GM19240 (cell line): ENCODE data around the gene TBC1D22A.

ENCODE experiments used
- DNase-seq: peaks from one replicate; pipeline ENCODE4 v3.0.0; 2011; ENCODE audit warnings: low spot score; ENCODE audit not compliant: insufficient read length

The TBC1D22A gene

DNA sequence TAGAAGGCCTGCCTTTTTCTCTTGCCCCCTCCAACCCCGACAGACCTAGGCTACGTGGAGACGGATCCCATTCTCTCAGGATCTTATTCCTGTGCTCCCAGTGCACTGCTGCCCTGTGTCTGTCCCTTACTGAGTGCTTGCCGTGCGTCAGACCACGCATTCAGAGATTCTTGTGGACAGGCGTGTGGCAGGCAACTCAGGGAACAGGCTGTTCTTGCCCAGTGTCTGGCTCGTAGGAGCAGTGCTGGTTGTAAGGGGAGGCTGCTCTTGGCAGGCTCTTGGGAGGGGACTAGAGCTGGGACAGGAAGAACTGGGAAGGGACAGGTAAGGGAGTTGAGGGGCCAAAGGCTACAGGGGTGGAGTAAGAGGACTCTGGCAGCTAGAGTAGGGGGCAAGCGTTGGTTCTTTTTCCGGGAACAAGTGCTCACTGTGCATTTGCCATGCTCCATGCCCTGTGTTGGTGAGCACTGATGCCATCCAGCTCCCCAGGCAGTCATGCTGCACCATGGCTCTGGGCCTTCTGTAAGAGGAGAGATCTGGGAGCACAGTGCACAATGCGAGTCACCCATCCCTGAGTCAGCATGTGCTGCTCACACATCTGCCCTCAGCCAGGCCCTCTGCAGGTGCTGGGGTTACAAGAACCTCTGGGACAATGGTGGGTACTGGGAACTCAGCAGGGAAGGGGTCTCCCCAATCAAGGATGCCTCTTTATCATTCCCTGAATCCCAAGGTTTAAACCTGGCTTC, 119.1 kb downstream of the TBC1D22A start:
- DNase-seq, result no peak

DNA sequence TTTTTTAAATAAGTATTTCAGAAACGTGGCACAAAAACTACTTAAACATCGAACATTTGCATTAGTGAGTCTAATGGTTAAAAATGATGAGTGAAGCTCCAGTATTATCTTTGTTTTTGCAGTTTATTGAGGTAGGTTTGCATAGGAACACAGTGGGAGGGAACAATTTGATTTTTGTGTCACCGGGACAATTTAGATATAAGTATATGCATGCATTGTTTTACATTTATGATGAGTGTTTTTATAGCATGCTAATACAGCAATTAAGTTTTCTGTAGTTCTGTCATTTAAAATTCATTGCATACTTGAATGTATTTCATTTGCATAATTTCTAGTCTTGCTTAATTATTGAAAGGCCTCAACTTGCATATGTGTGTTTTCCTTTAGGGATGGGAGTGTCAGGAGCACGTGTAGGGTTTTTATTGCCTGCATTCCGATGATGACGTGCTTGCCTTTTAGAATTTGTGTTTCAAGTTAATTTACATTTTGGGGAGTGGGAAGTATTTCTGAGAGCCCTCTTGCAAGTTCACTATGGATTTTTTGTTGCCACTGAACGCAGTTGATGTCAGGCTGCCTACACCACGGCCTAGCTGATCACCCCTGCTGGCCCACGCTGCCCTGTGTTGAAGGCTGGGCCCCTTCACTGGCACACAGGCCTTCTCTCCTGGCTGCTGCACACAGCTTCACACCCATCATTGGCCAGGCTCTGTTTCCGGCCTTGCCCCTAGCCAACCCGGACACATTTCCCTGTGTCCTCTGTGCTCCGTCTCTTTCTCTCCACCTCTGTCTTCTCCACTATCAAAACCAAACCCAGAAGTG, 120.9 kb downstream of the TBC1D22A start:
- DNase-seq, result no peak

GRCh38 chr22:46884365-46884764, 121.9 kb downstream of the TBC1D22A start:
- no peak for DNase-seq

GRCh38 chr22:46887978-46888377, 125.5 kb downstream of the TBC1D22A start:
- DNase-seq, result no peak

DNA sequence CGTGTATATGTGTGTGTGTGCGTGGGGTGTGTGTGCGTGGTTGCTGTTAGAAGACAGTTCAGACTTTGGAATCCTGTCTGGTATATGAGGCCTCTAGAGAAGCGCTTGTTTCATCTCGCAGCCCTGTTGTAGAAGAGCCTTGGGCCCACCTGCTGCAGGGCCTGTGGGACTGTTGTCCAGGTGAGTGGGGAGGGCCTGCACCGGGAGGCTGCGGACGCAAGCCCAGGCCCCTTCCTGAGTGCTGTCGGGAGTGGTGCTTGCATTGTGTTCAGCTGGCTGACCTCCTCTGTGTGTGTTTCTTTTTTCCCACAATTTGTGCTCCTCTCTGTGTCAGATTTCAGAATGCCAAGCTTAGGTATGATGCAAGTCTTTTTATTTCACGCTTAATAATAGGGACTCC, 128.4 kb downstream of the TBC1D22A start:
- DNase-seq, result no peak

GRCh38 chr22:46891382-46891951, 129.0 kb downstream of the TBC1D22A start:
- no peak for DNase-seq

- no peak for DNase-seq
Observed at GRCh38 chr22:46892866-46893265, 130.4 kb downstream of the TBC1D22A start.

DNA sequence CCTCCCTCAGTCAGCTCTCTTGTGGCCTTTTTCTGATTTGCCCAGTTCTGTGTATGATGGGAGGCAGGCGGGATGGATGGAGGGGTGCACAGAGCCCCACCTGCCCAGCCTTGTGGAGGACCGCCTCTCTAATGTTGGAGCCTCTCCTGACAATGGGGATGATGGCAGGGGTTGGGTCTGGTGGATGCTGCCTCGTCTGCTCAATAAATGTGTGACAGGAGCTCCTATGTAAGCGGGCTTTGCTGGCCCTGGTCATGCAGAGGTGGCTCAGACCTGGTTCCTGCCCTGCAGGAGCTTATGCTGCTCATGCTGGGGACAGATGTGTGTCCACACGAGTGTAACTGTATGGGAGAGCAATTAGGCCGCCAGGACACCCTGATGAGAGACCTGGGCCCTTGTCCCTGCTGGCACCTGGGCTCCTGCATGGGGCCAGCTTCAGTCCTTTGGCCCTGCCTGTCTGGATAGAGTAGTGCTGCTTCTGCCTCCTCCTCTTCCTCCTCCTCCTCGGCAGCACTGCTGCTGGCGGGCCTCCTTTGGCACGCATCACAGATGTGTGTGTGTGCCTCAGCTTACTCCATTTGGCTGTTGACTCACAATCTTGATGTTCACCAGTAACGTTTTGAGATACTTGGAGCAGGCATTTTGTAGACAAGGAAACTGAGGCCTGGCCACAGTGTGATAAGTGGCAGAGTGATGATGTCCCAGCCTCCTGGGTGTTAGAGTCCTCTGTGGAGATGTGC, 131.0 kb downstream of the TBC1D22A start:
- no peak for DNase-seq

GRCh38 chr22:46894081-46894671, 131.7 kb downstream of the TBC1D22A start:
- DNase-seq, result no peak

DNA sequence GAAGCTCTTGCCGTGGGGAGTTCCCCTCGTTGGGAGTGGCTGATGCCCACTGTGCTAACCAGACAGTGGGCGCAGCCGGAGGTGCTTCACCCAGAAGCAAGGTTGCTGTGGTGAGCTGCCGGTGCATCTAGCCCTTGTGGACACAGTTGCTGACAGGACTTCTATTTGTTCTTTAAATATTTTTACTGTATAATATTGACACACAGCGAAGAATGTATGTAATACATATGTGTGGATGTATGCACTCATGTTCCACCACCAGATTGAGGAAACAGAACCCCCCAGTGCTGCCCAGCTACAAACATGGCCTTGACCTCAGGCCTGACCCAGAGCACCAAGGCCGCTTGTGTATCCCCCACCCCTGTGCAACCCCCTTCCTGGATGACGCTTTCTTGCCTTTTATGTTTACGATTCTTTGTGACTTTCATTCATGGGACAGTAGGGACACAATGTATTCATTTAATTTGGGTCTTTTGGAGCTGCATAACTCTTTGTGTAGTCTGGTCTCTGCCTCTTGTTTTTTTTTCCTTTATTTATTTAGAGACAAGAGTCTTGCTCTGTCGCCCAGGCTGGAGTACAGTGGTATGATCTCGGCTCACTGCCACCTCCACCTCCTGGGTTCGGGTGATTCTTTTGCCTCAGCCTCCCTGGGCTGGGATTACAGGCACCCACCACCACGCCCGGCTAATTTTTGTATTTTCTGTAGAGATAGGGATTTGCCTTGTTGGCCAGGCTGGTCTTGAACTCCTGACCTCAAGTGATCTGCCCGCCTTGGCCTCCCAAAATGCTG, 132.6 kb downstream of the TBC1D22A start:
- no peak for DNase-seq

DNA sequence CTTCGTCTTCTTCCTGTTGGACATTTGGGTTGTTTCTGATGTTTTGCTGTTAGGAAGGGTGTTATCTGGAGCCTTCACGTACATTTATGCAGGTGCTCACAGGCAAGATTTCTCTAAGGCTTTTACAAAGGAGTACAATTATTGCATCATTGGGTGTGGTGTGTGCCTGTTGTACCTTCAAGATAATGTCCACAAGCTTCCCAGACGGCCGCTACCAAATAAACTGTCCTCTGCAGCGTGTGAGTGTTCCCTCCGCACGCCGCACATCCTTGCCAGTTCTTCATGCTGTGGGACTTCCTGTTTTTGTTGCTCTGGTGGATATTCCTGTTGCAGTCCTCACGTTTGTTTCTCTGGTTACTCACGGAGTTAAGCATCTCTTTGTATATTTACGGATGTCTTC, 133.3 kb downstream of the TBC1D22A start:
- no peak for DNase-seq

DNA sequence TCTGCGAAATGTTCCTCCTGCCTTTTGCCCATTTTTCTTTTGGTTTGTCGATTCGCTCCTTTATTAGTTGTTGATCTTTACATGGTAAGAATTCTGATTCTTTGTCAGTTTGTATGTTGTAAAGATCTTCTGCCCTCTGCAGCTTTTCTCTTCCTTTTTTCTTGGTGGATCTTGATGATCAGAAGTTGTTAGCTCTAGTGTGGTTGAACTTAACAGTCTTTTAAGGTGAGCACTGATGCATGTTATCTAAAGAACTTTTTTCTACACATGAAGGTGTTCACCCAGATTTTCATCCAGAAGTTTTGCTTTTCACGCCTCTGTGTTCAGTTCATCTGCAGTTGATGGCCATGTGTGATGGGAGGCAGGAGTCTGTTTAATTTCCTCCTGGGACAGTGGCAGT, 133.7 kb downstream of the TBC1D22A start:
- DNase-seq, result no peak

GRCh38 chr22:46896568-46897245, 134.3 kb downstream of the TBC1D22A start:
- DNase-seq, result no peak

DNA sequence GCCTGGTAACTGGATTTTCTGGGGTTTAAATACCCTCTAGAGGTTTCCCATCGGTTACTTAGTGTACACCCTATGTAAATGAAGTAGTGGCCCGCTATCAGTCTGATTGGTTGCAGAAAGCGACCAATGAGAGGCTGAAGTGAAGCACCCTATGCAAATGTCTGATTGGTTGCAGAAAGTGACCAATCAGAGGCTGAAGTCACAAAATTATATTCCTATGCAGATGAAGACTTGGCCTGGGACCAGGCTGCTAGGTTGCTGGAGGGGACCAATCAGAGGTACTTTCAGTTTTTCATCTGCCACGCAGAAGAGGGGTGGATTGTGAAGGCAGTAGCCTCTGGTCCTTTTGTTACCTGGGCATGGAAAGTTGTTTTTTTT, 134.8 kb downstream of the TBC1D22A start:
- DNase-seq, result no peak

GRCh38 chr22:46900549-46900948, 138.1 kb downstream of the TBC1D22A start:
- DNase-seq, result no peak

- no peak for DNase-seq
Observed at GRCh38 chr22:46902436-46902835, 140.0 kb downstream of the TBC1D22A start.

DNA sequence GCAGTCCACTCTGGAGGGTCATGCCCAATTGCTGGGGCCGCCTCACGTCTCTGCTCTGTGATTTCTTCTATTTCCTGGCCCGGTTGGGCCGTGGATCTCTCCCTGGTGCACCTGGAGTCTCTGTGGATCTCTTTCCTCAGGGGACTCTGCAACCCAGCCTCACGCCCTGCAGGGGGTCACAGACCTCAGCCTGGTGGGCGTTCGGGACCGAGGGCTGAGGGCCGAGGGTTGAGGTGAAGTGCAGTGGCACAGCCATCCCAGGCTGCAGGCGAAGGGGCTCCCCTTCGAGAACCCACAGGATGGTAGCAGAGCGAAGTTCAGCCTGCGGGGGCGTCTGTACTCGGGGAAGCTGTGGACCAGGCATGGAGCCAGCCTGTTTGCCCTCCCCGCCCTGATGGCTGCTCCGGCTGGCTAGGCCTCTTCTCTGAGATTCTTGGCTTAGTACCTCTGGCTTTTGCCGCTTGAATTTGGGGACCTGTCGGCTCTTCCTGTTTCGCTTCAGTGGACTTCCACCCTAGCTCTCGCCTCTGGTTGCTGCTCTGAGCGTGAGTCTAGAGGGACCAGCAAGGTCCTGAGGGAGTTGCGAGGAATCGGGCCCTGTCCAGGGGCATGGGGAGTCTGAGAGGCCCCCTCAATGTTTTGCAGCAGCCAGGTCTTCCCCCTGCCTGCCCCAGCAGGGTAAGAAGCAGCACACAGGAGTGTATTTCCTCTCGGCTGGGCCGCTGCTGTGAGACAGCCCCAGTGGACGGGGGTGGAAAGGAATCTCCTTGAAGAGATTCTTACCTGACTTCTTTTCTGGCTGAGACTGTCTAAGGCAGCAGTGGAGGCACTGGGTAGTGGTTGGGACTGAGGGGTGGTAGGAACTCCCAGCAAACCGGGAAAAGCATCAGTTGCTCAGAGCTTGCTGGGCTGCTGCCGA, 140.8 kb downstream of the TBC1D22A start:
- DNase-seq, result no peak

- no peak for DNase-seq
Observed at GRCh38 chr22:46905415-46905814, 143.0 kb downstream of the TBC1D22A start.

- no peak for DNase-seq
Observed at GRCh38 chr22:46905834-46906233, 143.4 kb downstream of the TBC1D22A start.
